GM19240 (cell line): ENCODE data around the gene RAD51B.

ENCODE experiments used
- DNase-seq: peaks from one replicate; pipeline ENCODE4 v3.0.0; 2011; ENCODE audit warnings: low spot score; ENCODE audit not compliant: insufficient read length

RAD51B gene

GRCh38 chr14:67892466-67893100, 73.0 kb downstream of the RAD51B start:
- DNase-seq, result no peak

GRCh38 chr14:67900231-67900630, 80.7 kb downstream of the RAD51B start:
- DNase-seq, result no peak

DNA sequence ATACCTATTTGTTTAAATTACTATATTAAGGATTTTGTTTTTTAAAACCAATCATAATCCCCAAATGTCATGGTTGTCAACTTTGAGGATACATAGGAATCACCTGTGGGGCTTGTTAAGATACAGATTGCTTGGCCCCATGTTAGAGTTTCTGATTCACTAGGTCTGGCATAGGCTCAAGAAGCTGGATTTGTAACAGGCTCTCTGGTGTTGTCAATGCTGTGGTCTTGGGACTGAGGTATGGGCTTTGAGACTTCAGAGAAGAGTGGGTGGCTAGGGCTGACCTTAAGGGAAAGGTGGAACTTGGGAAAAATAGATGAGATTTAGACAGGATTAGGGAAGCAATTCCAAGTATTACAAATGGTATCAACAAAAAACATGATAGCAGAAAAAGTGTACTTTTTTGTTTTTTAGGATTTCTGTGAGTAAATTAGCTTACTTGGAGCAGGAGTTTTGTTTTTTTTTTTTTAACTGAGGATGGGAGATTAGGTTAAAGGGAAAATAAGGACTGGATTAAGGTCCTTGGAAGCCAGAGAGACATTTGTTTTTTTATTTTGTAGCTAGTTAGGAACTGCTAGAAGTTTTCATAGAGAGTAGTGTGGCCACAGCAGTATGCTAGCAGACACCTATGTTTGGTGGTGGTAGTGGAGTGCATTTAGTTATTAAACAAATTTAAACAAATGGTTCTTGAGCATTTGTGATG, 88.6 kb downstream of the RAD51B start:
- no peak for DNase-seq

DNA sequence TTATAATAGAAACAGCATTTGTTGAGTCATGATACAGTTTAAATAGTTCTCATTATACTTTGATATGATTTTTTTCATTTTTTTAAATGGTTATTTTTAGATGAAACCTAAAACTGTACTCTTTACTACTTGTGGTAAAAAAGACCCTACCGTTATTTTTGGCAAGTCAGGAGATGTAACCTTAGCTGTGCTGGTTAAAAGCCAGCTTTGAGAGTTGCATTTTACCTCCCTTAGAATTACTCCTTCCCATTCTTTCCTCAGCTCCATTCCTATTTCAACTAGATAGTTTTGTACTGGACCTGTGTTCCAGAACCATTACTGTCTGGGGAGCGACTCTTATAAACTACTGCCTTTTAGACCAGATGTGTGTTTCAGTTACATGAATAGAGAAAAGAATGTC, 92.0 kb downstream of the RAD51B start:
- no peak for DNase-seq

GRCh38 chr14:67916430-67916829, 96.9 kb downstream of the RAD51B start:
- no peak for DNase-seq

DNA sequence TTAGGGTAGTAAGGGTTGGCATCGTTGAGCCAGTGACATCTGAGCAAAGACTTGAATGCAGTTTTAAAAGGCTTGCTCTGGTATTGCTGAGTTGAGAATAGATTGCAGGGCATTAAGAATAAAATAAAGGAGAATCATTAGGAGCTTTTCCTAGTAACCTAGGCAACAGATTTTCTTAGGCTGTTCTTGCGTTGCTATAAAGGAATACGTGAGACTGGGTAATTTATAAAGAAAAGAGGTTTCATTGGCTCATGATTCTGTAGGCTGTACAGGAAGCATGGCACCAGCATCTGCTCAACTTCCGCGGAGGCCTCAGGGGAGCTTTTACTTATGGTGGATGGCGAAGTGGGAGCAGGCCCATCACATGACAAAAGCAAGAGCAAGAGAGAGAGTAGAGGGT, 97.4 kb downstream of the RAD51B start:
- DNase-seq, result no peak

GRCh38 chr14:67918838-67919237, 99.3 kb downstream of the RAD51B start:
- DNase-seq, result no peak

DNA sequence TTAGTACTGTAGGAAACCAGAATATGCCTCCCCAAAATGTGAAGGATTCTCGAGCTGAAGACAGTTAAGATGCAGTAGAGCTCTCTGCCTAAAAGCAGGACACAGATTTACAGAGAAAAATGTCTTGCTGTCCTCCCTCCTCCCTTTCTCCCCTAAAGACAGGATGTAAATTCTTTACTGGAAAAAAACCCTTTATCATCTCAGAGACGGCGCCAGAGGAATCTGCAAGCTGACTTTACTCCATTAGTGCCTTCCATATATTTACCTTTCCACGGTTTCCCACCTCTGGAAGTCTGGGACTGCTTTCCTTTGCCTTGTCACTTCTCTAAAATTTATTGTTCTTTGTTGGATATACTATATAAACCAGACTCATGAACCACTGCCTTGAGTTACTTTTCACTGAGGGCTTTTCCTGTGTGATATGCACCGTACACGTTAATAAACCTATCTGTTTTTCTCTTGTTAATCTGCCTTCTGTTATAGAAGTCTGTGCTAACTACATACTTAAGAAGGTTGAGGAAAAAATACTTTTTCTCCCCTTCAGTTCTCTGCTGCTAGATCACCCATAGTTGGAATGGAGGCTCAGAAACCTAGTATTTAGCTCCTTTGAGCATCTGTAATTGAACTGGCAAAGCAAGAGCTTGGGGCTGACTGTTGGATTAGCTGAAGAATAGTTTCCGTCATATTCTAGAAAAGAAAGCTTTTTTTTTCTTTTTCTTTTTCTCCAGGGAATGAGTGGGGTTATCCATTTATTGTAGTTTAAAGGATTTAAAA, 99.9 kb downstream of the RAD51B start:
- DNase-seq, result no peak

- DNase-seq, result no peak
Measured at GRCh38 chr14:67926821-67927220, 107.2 kb downstream of the RAD51B start.

DNA sequence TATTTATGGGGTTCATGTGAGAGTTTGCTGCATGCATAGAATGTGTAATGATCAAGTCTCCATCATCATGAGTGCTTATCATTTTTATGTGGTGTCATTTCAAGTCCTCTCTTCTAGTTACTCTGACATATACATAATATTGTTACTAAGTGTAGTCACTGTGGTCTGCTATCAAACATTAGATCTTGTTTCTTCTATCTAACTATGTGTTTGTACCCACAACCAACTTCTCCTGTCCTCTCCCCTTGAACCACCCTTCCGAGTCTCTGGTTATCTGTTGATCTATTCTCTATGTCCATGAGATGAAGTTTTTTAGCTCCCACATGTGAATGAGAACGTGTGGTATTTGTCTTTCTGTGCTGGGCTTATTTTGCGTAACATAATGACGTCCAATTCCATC, 107.7 kb downstream of the RAD51B start:
- no peak for DNase-seq

GRCh38 chr14:67928375-67928774, 108.8 kb downstream of the RAD51B start:
- no peak for DNase-seq

- no peak for DNase-seq
Measured at GRCh38 chr14:67932708-67933246, 113.2 kb downstream of the RAD51B start.

GRCh38 chr14:67933266-67933665, 113.7 kb downstream of the RAD51B start:
- no peak for DNase-seq

DNA sequence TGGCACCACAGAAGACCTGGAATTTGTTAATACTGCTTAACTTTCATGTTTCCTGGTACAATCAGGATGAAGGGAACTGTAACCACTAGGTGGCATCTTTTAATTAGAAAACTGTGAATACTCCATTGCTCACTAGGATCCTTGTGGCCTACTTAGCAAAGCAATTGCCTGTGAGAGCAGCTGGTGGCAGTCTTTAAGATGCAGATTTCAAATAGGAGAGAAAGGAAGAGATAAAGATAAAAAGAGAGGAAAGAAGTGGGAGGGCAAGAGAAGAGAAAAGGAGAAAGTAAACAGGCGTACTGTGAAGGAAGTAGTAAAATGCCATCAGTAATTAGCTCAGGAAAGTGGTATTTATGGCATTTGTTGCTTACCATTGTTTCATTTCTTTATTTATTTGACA, 114.5 kb downstream of the RAD51B start:
- DNase-seq, result peak; percentile 3

DNA sequence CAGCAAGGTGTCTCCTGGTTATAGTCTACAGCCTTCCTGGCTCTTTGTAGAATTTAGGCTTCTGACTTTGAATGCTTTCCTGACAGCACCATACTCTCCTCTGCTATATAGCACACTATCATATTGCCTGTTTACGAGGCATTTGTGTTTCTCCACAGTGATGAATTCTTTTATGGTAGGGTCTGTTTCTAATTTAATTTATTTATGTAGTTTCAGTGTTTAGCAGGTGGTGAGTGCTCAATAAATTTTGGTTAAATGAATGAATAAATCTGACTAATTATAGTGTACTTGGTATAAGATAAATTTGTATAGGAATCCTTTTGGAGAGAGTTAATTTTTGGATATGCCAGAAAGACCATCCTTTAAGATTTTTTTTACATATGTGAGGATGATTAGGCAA, 115.3 kb downstream of the RAD51B start:
- no peak for DNase-seq

DNA sequence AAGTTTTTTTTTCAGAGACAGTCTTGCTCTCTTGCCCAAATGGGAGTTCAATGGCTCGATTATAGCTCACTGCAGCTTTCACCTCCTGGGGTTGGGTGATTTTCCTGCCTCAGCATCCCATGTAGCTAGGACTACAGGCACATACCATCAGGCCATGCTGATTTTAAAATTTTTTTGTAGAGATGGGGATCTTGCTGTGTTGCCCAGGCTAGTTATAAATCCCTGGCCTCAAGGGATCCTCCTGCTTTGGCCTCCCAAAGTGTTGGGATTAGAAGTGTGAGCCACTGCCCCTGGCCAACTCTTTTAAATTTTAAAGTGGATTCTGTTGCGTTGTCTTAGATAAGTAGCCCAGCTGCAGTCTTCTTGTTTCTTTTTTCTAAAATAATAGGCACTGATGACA, 115.8 kb downstream of the RAD51B start:
- DNase-seq, result no peak

- no peak for DNase-seq
Measured at GRCh38 chr14:67938071-67938470, 118.5 kb downstream of the RAD51B start.

- no peak for DNase-seq
Measured at GRCh38 chr14:67940486-67941455, 121.2 kb downstream of the RAD51B start.

DNA sequence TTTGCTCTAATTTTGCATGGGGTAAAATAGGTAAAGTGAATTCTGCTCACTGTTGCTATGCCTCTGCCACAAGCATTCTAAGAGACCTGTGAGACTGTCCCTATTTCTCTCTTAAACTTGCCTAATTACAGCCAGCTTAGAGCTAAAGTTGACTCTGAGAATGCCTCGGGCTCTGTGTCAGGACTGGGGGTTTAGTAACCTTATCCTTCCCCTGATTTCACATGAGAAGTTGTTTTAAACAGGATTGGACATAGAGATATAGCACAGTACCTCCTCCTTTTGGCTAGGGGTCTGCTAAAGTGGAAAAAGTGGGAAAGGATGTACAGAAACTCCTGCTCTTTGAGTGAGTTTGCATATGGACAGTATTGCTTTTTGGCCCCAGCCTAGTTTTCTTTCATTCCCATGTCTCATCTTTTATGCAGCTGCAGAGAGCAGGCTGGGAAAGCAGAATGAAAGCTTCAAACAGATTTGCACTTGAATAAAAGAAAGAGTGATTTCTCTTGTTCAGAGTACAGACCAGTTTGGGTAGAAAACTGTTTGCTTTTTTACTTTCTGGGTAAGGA, 122.0 kb downstream of the RAD51B start:
- no peak for DNase-seq

DNA sequence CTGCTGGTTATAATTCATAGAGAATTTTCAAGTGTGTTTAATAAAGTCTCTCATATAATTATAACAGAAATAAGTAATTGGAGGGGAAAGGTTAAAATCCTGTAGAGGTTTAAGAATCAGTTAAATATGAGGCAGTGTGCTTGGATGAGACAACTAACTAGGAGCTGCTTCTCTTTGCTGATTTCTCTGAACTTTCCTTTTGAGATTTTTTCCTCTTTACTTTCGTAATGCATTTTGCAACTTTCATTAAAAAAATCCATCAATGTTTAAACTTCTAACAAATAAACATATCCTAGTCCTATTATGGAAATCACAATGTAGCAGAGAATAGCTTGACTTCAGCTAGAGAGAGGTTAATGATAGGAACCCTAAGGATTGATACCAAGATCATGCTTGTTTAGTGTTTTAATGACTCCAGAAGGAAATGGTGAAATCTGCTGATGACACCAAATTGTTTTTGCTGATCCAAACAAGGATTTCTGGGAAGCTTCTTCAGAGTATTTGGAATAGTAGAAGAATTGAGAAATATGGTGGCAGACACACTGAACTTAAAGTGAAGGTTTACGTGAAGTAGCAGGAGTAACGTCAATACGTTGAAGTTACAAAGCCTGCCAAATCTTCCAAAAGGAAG, 122.6 kb downstream of the RAD51B start:
- DNase-seq, result no peak
